Smooth muscle cell (in vitro differentiated cells): ENCODE results near the gene GTSE1. TPM values are rescaled to one million over a fixed set of nuclear protein-coding genes. Genes with fewer than 3 reads are reported as not detected.

ENCODE experiments used
- DNase-seq: peaks from one replicate; lab custom pipeline; 2025; ENCODE audit not compliant: unreplicated experiment; lab: John Stamatoyannopoulos, UW
- H2AFZ ChIP-seq: fragments of 200-600 bp; sonication (generic); 2 replicates; pipeline ENCODE4 v1.6.0; 2016; ENCODE audit warnings: antibody characterized with exemption, low read depth, mild to moderate bottlenecking
- H3F3A ChIP-seq: fragments of 200-600 bp; sonication (generic); 2 replicates; pipeline ENCODE4 v1.6.0; 2017; ENCODE audit warnings: antibody characterized with exemption, low read depth
- H3K27ac ChIP-seq: fragments of 200-600 bp; sonication (generic); 2 replicates; pipeline ENCODE4 v1.5.1; 2016; ENCODE audit warnings: low read depth, mild to moderate bottlenecking
- H3K27me3 ChIP-seq: fragments of 200-600 bp; sonication (generic); 2 replicates; pipeline ENCODE4 v1.6.1; 2016; ENCODE audit warnings: low read depth, mild to moderate bottlenecking
- H3K36me3 ChIP-seq: fragments of 200-600 bp; sonication (generic); 2 replicates; pipeline ENCODE4 v1.5.1; 2016; ENCODE audit warnings: low read depth
- H3K4me1 ChIP-seq: fragments of 200-600 bp; sonication (generic); 2 replicates; pipeline ENCODE4 v1.5.1; 2016; ENCODE audit warnings: low read depth
- H3K4me2 ChIP-seq: fragments of 200-600 bp; sonication (generic); 2 replicates; pipeline ENCODE4 v1.6.0; 2016; ENCODE audit warnings: mild to moderate bottlenecking
- H3K4me3 ChIP-seq: fragments of 200-600 bp; sonication (generic); 2 replicates; pipeline ENCODE4 v1.5.1; 2016; ENCODE audit warnings: mild to moderate bottlenecking
- H3K79me2 ChIP-seq: fragments of 200-600 bp; sonication (generic); 2 replicates; pipeline ENCODE4 v1.6.0; 2016; ENCODE audit warnings: low read depth, mild to moderate bottlenecking
- H3K9ac ChIP-seq: fragments of 200-600 bp; sonication (generic); 2 replicates; pipeline ENCODE4 v1.6.0; 2016; ENCODE audit warnings: low read depth
- H3K9me3 ChIP-seq: fragments of 200-600 bp; sonication (generic); replicated peaks from 2 replicates; pipeline ENCODE4 v1.5.1; 2016; ENCODE audit warnings: low read depth
- H4K20me1 ChIP-seq: fragments of 200-600 bp; sonication (generic); 2 replicates; pipeline ENCODE4 v1.6.0; 2016; ENCODE audit warnings: low read depth
- CTCF ChIP-seq: fragments of 200-600 bp; sonication (generic); IDR thresholded peaks from 2 replicates; pipeline ENCODE4 v1.5.1; 2017; ENCODE audit warnings: borderline replicate concordance, mild to moderate bottlenecking, antibody characterized with exemption; ENCODE audit not compliant: insufficient read depth, poor library complexity, severe bottlenecking
- WGBS: methylation state at CpG from one replicate; pipeline ENCODE4 v1.1.7; 2016; ENCODE audit warnings: low lambda C conversion rate; 5-methylcytosine and 5-hydroxymethylcytosine counted together
- polyA plus RNA-seq: library from polyadenylated mRNA; unstranded; fragments of >200 nt; fragmentation: Nextera tagmentation; extraction: Ambion mirVana; gene quantifications from 2 replicates; pipeline ENCODE4 v1.2.1, GENCODE V29; 2016
- total RNA-seq: library from RNA; depleted of rRNA; stranded (reverse); fragments of >200 nt; gene quantifications from 2 replicates; pipeline ENCODE4 v1.2.3, GENCODE V29; 2014

GTSE1 gene
- total and polyA plus RNA-seq, 2 experiments from 2014 or later, result 3.6 to 6.8 TPM

DNA sequence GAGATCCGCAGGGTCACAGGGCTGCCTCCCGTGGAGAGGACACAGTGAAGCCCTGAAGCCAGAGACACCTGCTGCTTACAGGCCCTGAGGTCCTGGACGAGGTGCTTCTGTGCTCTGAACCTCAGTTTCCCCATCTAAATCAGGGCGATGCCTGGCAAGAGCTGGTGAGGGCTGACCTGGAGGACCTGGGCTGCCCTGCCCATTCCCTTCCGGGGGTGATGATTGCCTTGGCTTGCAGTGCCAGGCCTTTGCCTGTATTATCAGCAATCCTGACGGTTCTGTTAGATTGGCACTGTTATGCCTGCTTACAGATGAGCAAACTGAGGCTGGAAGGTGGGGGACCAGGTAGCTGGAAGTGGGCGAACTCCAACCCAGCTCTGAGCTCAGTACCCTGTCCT is 7.8 kb upstream of the GTSE1 start:
- Histone ChIP-seq H3K27ac (no peak overlapping the region), H3K36me3 (no peaks in the 10 kb centered on the region), H3K4me1 (no peaks in the 10 kb centered on the region), H4K20me1 (no peaks in the 10 kb centered on the region), H3F3A (no peaks in the 10 kb centered on the region), H3K9me3 (no peaks in the 10 kb centered on the region), H3K4me2 (no peak overlapping the region), H3K79me2 (no peaks in the 10 kb centered on the region), H3K27me3 (no peaks in the 10 kb centered on the region), H3K9ac (no peak overlapping the region), H3K4me3 (no peak overlapping the region), H2AFZ (no peak overlapping the region)
- no peak for TF ChIP-seq CTCF
- 94% methylated on average over 7 of the region's 7 CpGs for WGBS
- DNase-seq, result no peak

DNA sequence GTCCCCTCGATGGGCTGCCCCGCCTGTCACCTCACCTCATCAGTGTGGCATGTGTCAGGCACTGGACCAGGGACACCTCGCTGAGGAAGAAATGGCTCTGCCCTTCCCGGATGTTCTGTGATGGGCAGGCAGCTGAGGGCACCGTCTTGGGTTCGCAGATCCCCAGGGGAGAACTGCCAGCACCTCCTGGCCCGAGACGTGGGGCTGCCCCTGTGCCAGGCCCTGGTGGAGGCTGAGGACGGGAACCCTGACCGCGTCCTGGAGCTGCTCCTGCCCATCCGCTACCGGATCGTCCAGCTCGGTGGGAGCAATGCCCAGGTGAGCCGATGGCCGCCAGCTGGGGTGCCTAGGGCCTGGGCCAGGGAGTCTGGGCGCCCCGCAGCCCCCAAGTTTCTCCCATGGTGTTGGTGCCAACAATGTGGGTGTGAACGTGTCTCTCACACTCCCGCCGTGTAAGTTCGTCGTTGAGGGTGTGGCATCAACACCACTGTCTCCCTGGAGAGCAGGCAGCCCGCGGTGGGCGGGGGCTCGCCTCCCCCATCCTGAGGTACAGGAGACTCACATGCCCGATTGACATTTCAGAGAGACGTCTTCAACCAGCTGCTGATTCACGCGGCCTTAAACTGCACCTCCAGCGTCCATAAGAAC is 7.3 kb upstream of the GTSE1 start:
- no peaks in the 10 kb centered on the region for H3K4me1 ChIP-seq
- no peak for TF ChIP-seq CTCF
- 96% methylated on average over 33 of the region's 33 CpGs for WGBS
- no peaks in the 10 kb centered on the region for H3F3A ChIP-seq
- no peaks in the 10 kb centered on the region for H3K27me3 ChIP-seq
- no peak overlapping the region for H2AFZ ChIP-seq
- no peaks in the 10 kb centered on the region for H4K20me1 ChIP-seq
- H3K79me2 ChIP-seq, result no peaks in the 10 kb centered on the region
- H3K4me2 ChIP-seq, result no peak overlapping the region
- H3K9me3 ChIP-seq, result no peaks in the 10 kb centered on the region
- DNase-seq, result no peak
- H3K4me3 ChIP-seq, result no peak overlapping the region
- no peaks in the 10 kb centered on the region for H3K36me3 ChIP-seq
- H3K27ac ChIP-seq, result no peak overlapping the region
- no peak overlapping the region for H3K9ac ChIP-seq

DNA sequence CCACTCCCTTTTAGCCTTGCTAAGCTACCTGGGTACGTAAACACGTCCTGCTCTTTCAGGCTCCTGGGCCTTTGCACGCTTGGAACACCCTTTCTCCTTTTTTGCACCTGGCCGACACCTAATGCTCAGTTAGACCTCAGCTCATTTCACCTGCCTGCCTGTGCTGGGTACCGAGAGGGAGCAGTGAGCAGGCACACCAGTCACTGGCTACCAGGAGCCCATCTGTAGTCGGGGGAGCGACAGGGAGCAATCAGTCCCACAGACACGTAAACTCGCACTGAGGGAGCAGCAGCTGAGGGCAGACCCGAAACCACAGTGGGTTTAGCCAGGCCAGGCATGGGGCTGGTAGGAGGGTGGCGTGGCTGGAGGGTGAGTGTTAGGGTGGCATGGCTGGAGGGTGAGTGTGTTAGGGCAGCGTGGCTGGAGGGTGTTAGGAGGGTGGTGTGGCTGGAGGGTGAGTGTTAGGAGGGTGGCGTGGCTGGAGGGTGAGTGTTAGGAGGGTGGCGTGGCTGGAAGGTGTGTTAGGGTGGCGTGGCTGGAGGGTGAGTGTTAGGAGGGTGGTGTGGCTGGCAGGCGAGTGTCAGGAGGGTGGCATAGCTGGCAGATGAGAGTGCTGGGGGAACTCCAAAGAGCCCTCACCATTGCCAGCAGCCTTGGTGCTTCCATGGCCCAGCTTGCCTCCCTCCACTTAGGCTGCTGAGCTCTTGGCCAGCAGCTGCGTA is 6.4 kb upstream of the GTSE1 start:
- no peak for TF ChIP-seq CTCF
- Histone ChIP-seq H3K9ac (no peak overlapping the region), H4K20me1 (no peaks in the 10 kb centered on the region), H3K79me2 (no peaks in the 10 kb centered on the region), H3K4me3 (no peak overlapping the region), H2AFZ (no peak overlapping the region), H3K4me2 (no peak overlapping the region), H3K27ac (no peak overlapping the region), H3F3A (no peaks in the 10 kb centered on the region), H3K4me1 (no peaks in the 10 kb centered on the region), H3K36me3 (no peaks in the 10 kb centered on the region), H3K27me3 (no peaks in the 10 kb centered on the region), H3K9me3 (no peaks in the 10 kb centered on the region)
- no peak for DNase-seq
- WGBS, result 99% methylated on average over 15 of the region's 17 CpGs
